Nephron (organoid): Measurements from ENCODE around the gene IRX3.
A peak's percentile ranks its signal among the peaks of the same experiment; 100 is the strongest.

Experiments
- H3K27ac Mint-ChIP-seq, 3 experiments: 2 replicates each; pipeline ENCODE4 v1.8.0; 2020; ENCODE audit warnings: mixed read lengths in 3 of 3, mild to moderate bottlenecking in 2 of 3, moderate library complexity in 1 of 3
- H3K27me3 Mint-ChIP-seq: 2 replicates; pipeline ENCODE4 v1.8.0; 2021; ENCODE audit warnings: low read depth, mild to moderate bottlenecking, moderate library complexity, mixed read lengths
- H3K36me3 Mint-ChIP-seq: 2 replicates; pipeline ENCODE4 v1.8.0; 2020; ENCODE audit warnings: low read depth, mixed read lengths
- H3K4me1 Mint-ChIP-seq: 2 replicates; pipeline ENCODE4 v1.8.0; 2020; ENCODE audit warnings: mixed read lengths
- H3K4me3 Mint-ChIP-seq, 3 experiments: 2 replicates each; pipeline ENCODE4 v1.8.0; 2020; ENCODE audit warnings: mild to moderate bottlenecking in 3 of 3, mixed read lengths in 3 of 3, moderate library complexity in 2 of 3
- H3K9me3 Mint-ChIP-seq: 2 replicates; pipeline ENCODE4 v1.8.0; 2020; ENCODE audit warnings: mixed read lengths
- TF ChIP-seq, protein P1 (sequence below), 3 experiments: fragments of 200-600 bp; sonication (generic); IDR thresholded peaks; one replicate each; pipeline ENCODE4 v1.5.0; 2021; ENCODE audit warnings: antibody characterized with exemption in 3 of 3; ENCODE audit not compliant: unreplicated experiment in 3 of 3

IRX3 gene

GRCh38 chr16:54297154-54297553 lies 10.6 kb upstream of the IRX3 start:
- TF ChIP-seq, protein P1, sequence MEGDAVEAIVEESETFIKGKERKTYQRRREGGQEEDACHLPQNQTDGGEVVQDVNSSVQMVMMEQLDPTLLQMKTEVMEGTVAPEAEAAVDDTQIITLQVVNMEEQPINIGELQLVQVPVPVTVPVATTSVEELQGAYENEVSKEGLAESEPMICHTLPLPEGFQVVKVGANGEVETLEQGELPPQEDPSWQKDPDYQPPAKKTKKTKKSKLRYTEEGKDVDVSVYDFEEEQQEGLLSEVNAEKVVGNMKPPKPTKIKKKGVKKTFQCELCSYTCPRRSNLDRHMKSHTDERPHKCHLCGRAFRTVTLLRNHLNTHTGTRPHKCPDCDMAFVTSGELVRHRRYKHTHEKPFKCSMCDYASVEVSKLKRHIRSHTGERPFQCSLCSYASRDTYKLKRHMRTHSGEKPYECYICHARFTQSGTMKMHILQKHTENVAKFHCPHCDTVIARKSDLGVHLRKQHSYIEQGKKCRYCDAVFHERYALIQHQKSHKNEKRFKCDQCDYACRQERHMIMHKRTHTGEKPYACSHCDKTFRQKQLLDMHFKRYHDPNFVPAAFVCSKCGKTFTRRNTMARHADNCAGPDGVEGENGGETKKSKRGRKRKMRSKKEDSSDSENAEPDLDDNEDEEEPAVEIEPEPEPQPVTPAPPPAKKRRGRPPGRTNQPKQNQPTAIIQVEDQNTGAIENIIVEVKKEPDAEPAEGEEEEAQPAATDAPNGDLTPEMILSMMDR (IDR thresholded peaks at IDR 0.05; ENCODE audit: unreplicated experiment in 3 of 3): no peak
- no peak overlapping the region for H3K4me3 Mint-ChIP-seq
- H3K27me3 Mint-ChIP-seq: peaks cover 79% of the 10 kb centered on the region
- H3K36me3 Mint-ChIP-seq: no peaks in the 10 kb centered on the region
- no peaks in the 10 kb centered on the region for H3K4me1 Mint-ChIP-seq
- peaks cover 9% of the 10 kb centered on the region for H3K9me3 Mint-ChIP-seq
- H3K27ac Mint-ChIP-seq: no peak overlapping the region

GRCh38 chr16:54296543-54296942 lies 10.0 kb upstream of the IRX3 start:
- Mint-ChIP-seq H3K27me3 (peaks cover 85% of the 10 kb centered on the region), H3K4me3 (no peak overlapping the region), H3K27ac (no peak overlapping the region), H3K9me3 (peaks cover 9% of the 10 kb centered on the region), H3K36me3 (no peaks in the 10 kb centered on the region), H3K4me1 (no peaks in the 10 kb centered on the region)
- TF ChIP-seq, protein P1 (IDR thresholded peaks at IDR 0.05; ENCODE audit: unreplicated experiment in 3 of 3): no peak

GRCh38 chr16:54291656-54292487 lies 5.3 kb upstream of the IRX3 start:
- H3K27ac Mint-ChIP-seq: no peak overlapping the region
- H3K4me3 Mint-ChIP-seq: peak overlapping the region in 2 of 3 experiments; percentile 17 to 29
- peaks cover 9% of the 10 kb centered on the region for H3K9me3 Mint-ChIP-seq
- peaks cover 96% of the 10 kb centered on the region for H3K27me3 Mint-ChIP-seq
- H3K36me3 Mint-ChIP-seq: no peaks in the 10 kb centered on the region
- H3K4me1 Mint-ChIP-seq: peaks cover 20% of the 10 kb centered on the region
- TF ChIP-seq, protein P1 (IDR thresholded peaks at IDR 0.05; ENCODE audit: unreplicated experiment in 3 of 3): no peak

DNA sequence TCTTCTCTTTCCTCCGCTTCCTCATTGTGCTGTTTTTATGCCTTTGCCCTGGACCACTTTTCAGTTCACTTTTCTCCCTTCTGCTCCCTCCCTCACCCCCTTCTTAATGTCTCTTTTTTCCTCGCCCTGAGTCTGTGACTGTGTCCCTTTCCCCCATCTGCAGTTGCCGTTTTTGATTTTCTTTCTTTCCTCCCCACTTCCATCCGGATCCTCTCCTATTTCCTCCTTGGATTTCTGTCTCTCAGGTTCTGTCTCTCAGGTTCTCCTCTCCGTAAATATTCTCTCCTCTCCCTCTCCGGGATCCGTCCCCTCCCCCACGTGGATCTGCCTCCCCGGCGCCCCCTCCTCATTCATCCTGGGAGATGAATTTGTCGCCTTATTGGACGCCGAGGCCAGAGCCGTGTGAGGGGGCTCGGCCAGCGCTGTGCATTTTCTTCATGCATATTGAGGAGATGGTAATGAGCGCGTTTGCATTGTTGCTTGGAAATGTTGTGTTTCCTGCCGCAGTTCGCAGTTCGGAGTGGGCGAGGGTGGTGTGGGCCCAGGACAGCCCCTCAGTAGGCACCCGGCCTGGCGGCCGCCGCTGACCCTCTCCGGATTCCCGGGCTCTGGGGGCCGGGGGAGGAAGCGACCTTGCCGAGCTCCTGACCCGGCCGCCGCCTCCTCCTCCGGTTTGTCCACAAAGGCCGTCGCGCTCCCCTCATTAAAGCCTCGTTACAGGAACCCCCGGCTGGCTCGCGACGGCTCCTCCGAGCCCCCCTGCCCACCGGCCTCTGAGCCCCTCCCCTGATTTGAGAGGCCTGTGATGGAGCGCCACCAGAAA lies 4.5 kb upstream of the IRX3 start:
- TF ChIP-seq, protein P1 (IDR thresholded peaks at IDR 0.05; ENCODE audit: unreplicated experiment in 3 of 3): no peak
- Mint-ChIP-seq H3K27ac (no peak overlapping the region), H3K4me1 (peaks cover 20% of the 10 kb centered on the region), H3K9me3 (peaks cover 9% of the 10 kb centered on the region), H3K4me3 (peak overlapping the region; percentile 52 to 69 (median 68)), H3K27me3 (peaks cover 95% of the 10 kb centered on the region), H3K36me3 (no peaks in the 10 kb centered on the region)

DNA sequence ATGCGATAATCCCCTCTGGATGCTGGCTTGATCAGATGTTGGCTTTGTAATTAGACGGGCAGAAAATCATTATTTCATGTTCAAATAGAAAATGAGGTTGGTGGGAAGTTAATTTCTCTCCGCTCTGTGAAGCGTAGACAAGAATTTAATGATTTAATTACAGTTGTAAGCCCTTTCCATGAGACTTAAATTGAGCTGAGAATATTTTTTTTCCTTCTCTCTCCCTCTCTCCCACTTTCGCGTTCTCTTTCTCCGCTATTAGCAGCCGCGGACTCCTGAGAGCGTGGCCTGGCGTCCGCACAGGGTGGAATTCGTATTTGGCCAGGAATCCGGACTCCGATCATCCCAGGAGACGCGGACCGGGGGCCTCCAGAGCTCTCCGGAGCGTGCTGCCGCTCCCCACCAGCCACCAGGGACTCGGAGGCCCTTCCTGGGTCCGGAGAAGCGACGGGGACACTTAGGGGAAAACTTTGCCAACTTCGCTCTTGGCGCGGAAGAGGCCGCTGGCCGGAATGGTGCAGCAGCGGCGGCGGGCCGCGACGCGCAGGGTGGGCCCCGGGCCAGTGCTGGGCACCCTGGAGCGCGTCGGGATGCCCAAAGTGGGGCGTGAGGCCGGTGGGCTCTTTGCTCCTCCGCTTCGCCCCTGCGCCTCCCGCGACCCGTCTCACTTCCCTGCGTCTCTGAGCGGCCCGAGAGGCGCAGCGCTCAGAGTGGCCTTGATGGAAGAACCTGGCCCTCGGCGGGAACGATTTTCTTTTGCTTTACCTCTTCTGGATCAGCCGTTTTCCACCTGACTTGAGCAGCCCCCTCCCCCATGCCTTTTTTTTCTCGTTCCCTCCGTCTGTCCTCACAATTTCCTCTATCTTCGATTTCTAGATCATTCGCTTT lies 3.6 kb upstream of the IRX3 start:
- TF ChIP-seq, protein P1 (IDR thresholded peaks at IDR 0.05; ENCODE audit: unreplicated experiment in 3 of 3): no peak
- Mint-ChIP-seq H3K27ac (no peak overlapping the region), H3K36me3 (peaks cover under 1% of the 10 kb centered on the region), H3K4me1 (peaks cover 22% of the 10 kb centered on the region), H3K9me3 (peaks cover 7% of the 10 kb centered on the region), H3K4me3 (peak overlapping the region; percentile 68 to 79 (median 72)), H3K27me3 (peaks cover 94% of the 10 kb centered on the region)
